ENCODE measurements around the gene NACC2. TPM values are rescaled to one million over a fixed set of nuclear protein-coding genes. Genes with fewer than 3 reads are reported as not detected.

The NACC2 gene
- total RNA-seq: 10 to 100 TPM in 3 of 5 donors, 1 to 10 TPM in 2; 4.2 to 11.7 (median 11.3) TPM
- 7.6 TPM for total RNA-seq (2013)
- total RNA-seq: 4.7 to 52.6 (median 23.6) reads per million in 29 experiments

GRCh38 chr9:136095070-136096058, at the start of gene NACC2:
Gene NACC2, minus strand, starts transcription at chr9:136095289. Its CDS starts 44,768 bp downstream, at chr9:136050521.
- ATAC-seq (replicated peaks in 1 of 4) (peak; percentile 36 to 53 (median 44)), DNase-seq (peak in 2 of 35 experiments; percentile 32 to 38)
- 3% methylated on average over 129 of the region's 143 CpGs for WGBS (ENCODE audit: insufficient coverage)
- peak within 1 kb of the TSS; percentile 55 to 63 for H3K27ac Mint-ChIP-seq
- H3K27me3 ChIP-seq (replicated peaks in 1 of 2; ENCODE audit: control insufficient read depth in 2 of 2, extremely low read depth in 1 of 2, insufficient read depth in 2 of 2, low read length in 1 of 2): peaks cover 0 to 28% of the 10 kb centered on the region in 2 experiments
- H3K27me3 Mint-ChIP-seq: peaks cover 2 to 3% of the 10 kb centered on the region in 2 donors
- H3K4me1 ChIP-seq (ENCODE audit: control insufficient read depth in 1 of 2, extremely low read depth in 1 of 2, insufficient read depth in 2 of 2, low read length in 2 of 2): peaks cover 0 to 36% of the 10 kb centered on the region in 2 experiments
- no peaks in the 10 kb centered on the region for H3K9me3 Mint-ChIP-seq
- H3K4me1 Mint-ChIP-seq: peaks cover 22 to 32% (median 28%) of the 10 kb centered on the region in 3 donors
- no peaks in the 10 kb centered on the region for H3K36me3 ChIP-seq (ENCODE audit: control insufficient read depth in 2 of 2, extremely low read depth in 1 of 2, insufficient read depth in 1 of 2, low read length in 1 of 2)
- CTCF ChIA-PET: no interaction called here
- no peaks in the 10 kb centered on the region for H3K36me3 Mint-ChIP-seq
- POLR2A ChIA-PET: no interaction called here
- no peaks in the 10 kb centered on the region for H3K9me3 ChIP-seq
- H3K4me3 Mint-ChIP-seq: peak within 1 kb of the TSS; percentile 72 to 78 (median 76)
- H3K27ac ChIP-seq (ENCODE audit: low read length): peak within 1 kb of the TSS; percentile 67
- H3K4me3 ChIP-seq (ENCODE audit: control insufficient read depth in 1 of 2, extremely low read depth in 1 of 2, low read length in 1 of 2): peak within 1 kb of the TSS; percentile 56 to 62

GRCh38 chr9:136144450-136144849, 49.4 kb upstream of the NACC2 start:
- POLR2A ChIA-PET: no interaction called here
- H3K36me3 ChIP-seq (ENCODE audit: control insufficient read depth in 2 of 2, extremely low read depth in 1 of 2, insufficient read depth in 1 of 2, low read length in 1 of 2): no peaks in the 10 kb centered on the region
- no peaks in the 10 kb centered on the region for H3K4me1 Mint-ChIP-seq
- ATAC-seq (replicated peaks in 1 of 4) (no peak), DNase-seq (no peak)
- H3K4me1 ChIP-seq (ENCODE audit: control insufficient read depth in 1 of 2, extremely low read depth in 1 of 2, insufficient read depth in 2 of 2, low read length in 2 of 2): no peaks in the 10 kb centered on the region
- H3K27ac Mint-ChIP-seq: no peak overlapping the region
- no peaks in the 10 kb centered on the region for H3K9me3 ChIP-seq
- H3K36me3 Mint-ChIP-seq: no peaks in the 10 kb centered on the region
- no peak overlapping the region for H3K4me3 Mint-ChIP-seq
- H3K27me3 Mint-ChIP-seq: peaks cover 6 to 24% of the 10 kb centered on the region in 2 donors
- H3K27me3 ChIP-seq (replicated peaks in 1 of 2; ENCODE audit: control insufficient read depth in 2 of 2, extremely low read depth in 1 of 2, insufficient read depth in 2 of 2, low read length in 1 of 2): peaks cover 0 to 72% of the 10 kb centered on the region in 2 experiments
- CTCF ChIA-PET: no interaction called here
- no peak overlapping the region for H3K4me3 ChIP-seq (ENCODE audit: control insufficient read depth in 1 of 2, extremely low read depth in 1 of 2, low read length in 1 of 2)
- H3K9me3 Mint-ChIP-seq: no peaks in the 10 kb centered on the region
- H3K27ac ChIP-seq (ENCODE audit: low read length): no peak overlapping the region
- 86% methylated on average over 8 of the region's 11 CpGs for WGBS (ENCODE audit: insufficient coverage)

GRCh38 chr9:136143215-136144001, 48.3 kb upstream of the NACC2 start:
- POLR2A ChIA-PET: no interaction called here
- Mint-ChIP-seq H3K9me3 (no peaks in the 10 kb centered on the region), H3K27ac (no peak overlapping the region), H3K4me1 (no peaks in the 10 kb centered on the region), H3K4me3 (no peak overlapping the region), H3K27me3 (peaks cover 6 to 29% of the 10 kb centered on the region in 2 donors), H3K36me3 (no peaks in the 10 kb centered on the region)
- H3K4me3 ChIP-seq (ENCODE audit: control insufficient read depth in 1 of 2, extremely low read depth in 1 of 2, low read length in 1 of 2): no peak overlapping the region
- H3K4me1 ChIP-seq (ENCODE audit: control insufficient read depth in 1 of 2, extremely low read depth in 1 of 2, insufficient read depth in 2 of 2, low read length in 2 of 2): no peaks in the 10 kb centered on the region
- 65% methylated on average over 10 of the region's 16 CpGs for WGBS (ENCODE audit: insufficient coverage)
- no peak for DNase-seq
- H3K36me3 ChIP-seq (ENCODE audit: control insufficient read depth in 2 of 2, extremely low read depth in 1 of 2, insufficient read depth in 1 of 2, low read length in 1 of 2): no peaks in the 10 kb centered on the region
- peaks cover 0 to 69% of the 10 kb centered on the region in 2 experiments for H3K27me3 ChIP-seq (replicated peaks in 1 of 2; ENCODE audit: control insufficient read depth in 2 of 2, extremely low read depth in 1 of 2, insufficient read depth in 2 of 2, low read length in 1 of 2)
- no peak overlapping the region for H3K27ac ChIP-seq (ENCODE audit: low read length)
- no peak for ATAC-seq (replicated peaks in 1 of 4)
- H3K9me3 ChIP-seq: no peaks in the 10 kb centered on the region
- CTCF ChIA-PET: no interaction called here

- no peak for ATAC-seq (replicated peaks in 1 of 4)
- Histone ChIP-seq H3K9me3 (no peaks in the 10 kb centered on the region), H3K36me3 (ENCODE audit: control insufficient read depth in 2 of 2, extremely low read depth in 1 of 2, insufficient read depth in 1 of 2, low read length in 1 of 2) (no peaks in the 10 kb centered on the region), H3K4me3 (ENCODE audit: control insufficient read depth in 1 of 2, extremely low read depth in 1 of 2, low read length in 1 of 2) (no peak overlapping the region), H3K27ac (ENCODE audit: low read length) (no peak overlapping the region), H3K4me1 (ENCODE audit: control insufficient read depth in 1 of 2, extremely low read depth in 1 of 2, insufficient read depth in 2 of 2, low read length in 2 of 2) (no peaks in the 10 kb centered on the region), H3K27me3 (replicated peaks in 1 of 2; ENCODE audit: control insufficient read depth in 2 of 2, extremely low read depth in 1 of 2, insufficient read depth in 2 of 2, low read length in 1 of 2) (peaks cover 0 to 65% of the 10 kb centered on the region in 2 experiments)
- Mint-ChIP-seq H3K4me1 (no peaks in the 10 kb centered on the region), H3K27me3 (peaks cover 6 to 31% of the 10 kb centered on the region in 2 donors), H3K27ac (no peak overlapping the region), H3K4me3 (no peak overlapping the region), H3K36me3 (no peaks in the 10 kb centered on the region), H3K9me3 (no peaks in the 10 kb centered on the region)
- CTCF ChIA-PET: no interaction called here
- no peak for DNase-seq
- WGBS (ENCODE audit: insufficient coverage): 53% methylated on average over 9 of the region's 13 CpGs
- POLR2A ChIA-PET: no interaction called here
Observed at GRCh38 chr9:136142859-136143214, 47.7 kb upstream of the NACC2 start.

GRCh38 chr9:136142414-136142796, 47.3 kb upstream of the NACC2 start:
- peaks cover 0 to 65% of the 10 kb centered on the region in 2 experiments for H3K27me3 ChIP-seq (replicated peaks in 1 of 2; ENCODE audit: control insufficient read depth in 2 of 2, extremely low read depth in 1 of 2, insufficient read depth in 2 of 2, low read length in 1 of 2)
- H3K4me3 ChIP-seq (ENCODE audit: control insufficient read depth in 1 of 2, extremely low read depth in 1 of 2, low read length in 1 of 2): no peak overlapping the region
- POLR2A ChIA-PET: no interaction called here
- H3K4me3 Mint-ChIP-seq: no peak overlapping the region
- DNase-seq (no peak), ATAC-seq (replicated peaks in 1 of 4) (no peak)
- 78% methylated on average over 5 of the region's 6 CpGs for WGBS (ENCODE audit: insufficient coverage)
- no peak overlapping the region for H3K27ac ChIP-seq (ENCODE audit: low read length)
- no peak overlapping the region for H3K27ac Mint-ChIP-seq
- H3K9me3 Mint-ChIP-seq: no peaks in the 10 kb centered on the region
- H3K4me1 ChIP-seq (ENCODE audit: control insufficient read depth in 1 of 2, extremely low read depth in 1 of 2, insufficient read depth in 2 of 2, low read length in 2 of 2): no peaks in the 10 kb centered on the region
- CTCF ChIA-PET: interaction anchor here in 1 of 2 donors (0.6 kb wide), 1 partner anchor 164 kb away, joined by 4 read pairs; no protein-coding TSS in a partner anchor
- H3K27me3 Mint-ChIP-seq: peaks cover 6 to 31% of the 10 kb centered on the region in 2 donors
- no peaks in the 10 kb centered on the region for H3K9me3 ChIP-seq
- no peaks in the 10 kb centered on the region for H3K36me3 ChIP-seq (ENCODE audit: control insufficient read depth in 2 of 2, extremely low read depth in 1 of 2, insufficient read depth in 1 of 2, low read length in 1 of 2)
- H3K36me3 Mint-ChIP-seq: no peaks in the 10 kb centered on the region
- H3K4me1 Mint-ChIP-seq: no peaks in the 10 kb centered on the region

GRCh38 chr9:136141682-136142413, 46.8 kb upstream of the NACC2 start:
- no peak overlapping the region for H3K4me3 Mint-ChIP-seq
- H3K27ac Mint-ChIP-seq: no peak overlapping the region
- Histone ChIP-seq H3K27me3 (replicated peaks in 1 of 2; ENCODE audit: control insufficient read depth in 2 of 2, extremely low read depth in 1 of 2, insufficient read depth in 2 of 2, low read length in 1 of 2) (peaks cover 0 to 65% of the 10 kb centered on the region in 2 experiments), H3K9me3 (no peaks in the 10 kb centered on the region), H3K27ac (ENCODE audit: low read length) (no peak overlapping the region), H3K4me1 (ENCODE audit: control insufficient read depth in 1 of 2, extremely low read depth in 1 of 2, insufficient read depth in 2 of 2, low read length in 2 of 2) (no peaks in the 10 kb centered on the region), H3K36me3 (ENCODE audit: control insufficient read depth in 2 of 2, extremely low read depth in 1 of 2, insufficient read depth in 1 of 2, low read length in 1 of 2) (no peaks in the 10 kb centered on the region), H3K4me3 (ENCODE audit: control insufficient read depth in 1 of 2, extremely low read depth in 1 of 2, low read length in 1 of 2) (no peak overlapping the region)
- no peak for ATAC-seq (replicated peaks in 1 of 4)
- no peaks in the 10 kb centered on the region for H3K4me1 Mint-ChIP-seq
- ChIA-PET POLR2A (no interaction called here), CTCF (interaction anchor here in 1 of 2 donors (0.6 kb wide), 1 partner anchor 164 kb away, joined by 4 read pairs; no protein-coding TSS in a partner anchor)
- DNase-seq: no peak
- no peaks in the 10 kb centered on the region for H3K9me3 Mint-ChIP-seq
- H3K36me3 Mint-ChIP-seq: no peaks in the 10 kb centered on the region
- WGBS (ENCODE audit: insufficient coverage): 82% methylated on average over 16 of the region's 19 CpGs
- peaks cover 6 to 34% of the 10 kb centered on the region in 2 donors for H3K27me3 Mint-ChIP-seq

Data from T-cell (primary cell).